ENCODE measurements around the gene PCBP3.

Gene PCBP3

GRCh38 chr21:45918011-45918410 is 274.5 kb downstream of the PCBP3 start:
- DNase-seq (ENCODE audit: extremely low read depth in 1 of 2, low read depth in 1 of 2) = no peak

GRCh38 chr21:45918835-45919447 is 275.4 kb downstream of the PCBP3 start:
- no peak for DNase-seq (ENCODE audit: extremely low read depth in 1 of 2, low read depth in 1 of 2)

GRCh38 chr21:45919593-45919992 is 276.1 kb downstream of the PCBP3 start:
- no peak for DNase-seq (ENCODE audit: extremely low read depth in 1 of 2, low read depth in 1 of 2)

DNA sequence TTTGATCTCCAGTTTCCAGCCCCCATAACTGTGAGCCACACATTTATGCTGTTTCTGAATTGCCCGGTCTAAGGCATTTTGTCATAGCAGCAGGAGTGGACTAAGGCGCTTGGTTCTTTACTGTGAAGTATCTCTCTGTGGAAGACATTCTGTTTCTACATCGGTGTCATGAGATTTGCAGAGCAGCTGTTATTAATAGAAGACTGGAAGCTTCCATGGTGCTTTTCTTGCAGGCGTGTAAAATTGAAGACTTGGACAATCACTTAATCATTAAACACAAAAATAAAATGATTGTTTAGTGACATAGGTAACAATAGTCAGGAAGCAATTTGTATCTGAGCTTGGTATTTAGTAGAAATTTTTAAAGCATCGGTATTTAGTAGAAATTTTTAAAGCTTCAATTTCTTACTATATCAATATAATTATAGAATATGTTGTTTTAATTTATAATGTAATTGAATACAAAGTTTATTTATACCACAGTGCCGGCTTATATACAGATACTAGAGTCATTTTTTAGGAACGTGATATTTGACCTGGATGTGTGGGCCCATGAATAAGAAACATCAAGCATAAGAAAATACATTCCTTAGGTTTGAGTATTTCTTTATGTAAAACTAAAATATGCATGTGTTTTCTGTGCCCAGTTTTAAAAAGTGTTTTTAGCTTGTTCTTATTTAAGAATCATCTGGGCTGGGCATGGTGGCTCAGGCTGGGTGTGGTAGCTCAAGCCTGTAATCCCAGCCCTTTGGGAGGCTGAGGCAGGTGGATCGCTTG is 277.5 kb downstream of the PCBP3 start:
- DNase-seq (ENCODE audit: extremely low read depth in 1 of 2, low read depth in 1 of 2) = no peak

- DNase-seq (ENCODE audit: extremely low read depth in 1 of 2, low read depth in 1 of 2) = no peak
Measured at GRCh38 chr21:45921917-45922316, 278.4 kb downstream of the PCBP3 start.

- no peak for DNase-seq (ENCODE audit: extremely low read depth in 1 of 2, low read depth in 1 of 2)
Measured at GRCh38 chr21:45922648-45923047, 279.1 kb downstream of the PCBP3 start.

DNA sequence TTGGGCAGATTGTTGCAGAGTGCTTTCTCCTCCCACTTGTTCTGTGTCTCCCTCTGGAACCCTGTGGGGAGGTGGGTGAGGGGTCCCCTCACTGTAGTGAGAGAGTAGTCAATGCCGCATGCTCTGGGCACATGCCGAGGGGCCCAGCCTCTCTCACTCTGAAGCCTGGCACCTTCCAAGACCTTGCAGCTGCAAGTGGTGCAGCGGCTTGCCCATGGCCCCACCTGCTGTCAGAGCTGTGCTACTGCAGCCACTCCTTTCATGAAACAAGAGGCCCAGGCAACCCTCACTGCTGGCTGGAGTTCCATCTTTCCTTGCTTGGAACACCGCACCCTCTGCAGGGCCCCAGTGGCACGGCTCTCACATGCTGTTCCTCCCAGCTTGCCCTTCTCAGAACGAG is 279.6 kb downstream of the PCBP3 start:
- DNase-seq (ENCODE audit: extremely low read depth in 1 of 2, low read depth in 1 of 2) = peak; percentile 42 to 46

GRCh38 chr21:45926281-45926680 is 282.8 kb downstream of the PCBP3 start:
- no peak for DNase-seq (ENCODE audit: extremely low read depth in 1 of 2, low read depth in 1 of 2)

DNA sequence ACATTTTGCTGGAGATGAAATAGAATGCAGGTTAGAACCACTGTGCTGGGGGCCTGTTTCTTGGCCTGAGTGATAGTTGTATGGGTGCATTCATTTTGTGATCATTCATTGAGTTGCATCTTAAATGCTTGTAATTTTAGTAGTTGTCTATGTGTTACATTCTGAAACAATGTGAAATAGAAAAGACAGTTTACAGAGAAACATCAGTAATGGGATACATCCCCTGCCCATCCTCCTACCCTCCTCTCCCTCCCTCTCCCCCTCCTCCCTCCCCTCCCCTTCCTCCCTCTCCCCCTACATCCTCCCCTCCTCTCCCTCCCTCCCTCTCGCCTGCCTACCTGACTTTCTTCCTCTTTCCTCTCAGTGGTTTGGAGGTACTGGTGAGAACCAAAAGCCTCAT is 283.5 kb downstream of the PCBP3 start:
- DNase-seq (ENCODE audit: extremely low read depth in 1 of 2, low read depth in 1 of 2) = no peak

DNA sequence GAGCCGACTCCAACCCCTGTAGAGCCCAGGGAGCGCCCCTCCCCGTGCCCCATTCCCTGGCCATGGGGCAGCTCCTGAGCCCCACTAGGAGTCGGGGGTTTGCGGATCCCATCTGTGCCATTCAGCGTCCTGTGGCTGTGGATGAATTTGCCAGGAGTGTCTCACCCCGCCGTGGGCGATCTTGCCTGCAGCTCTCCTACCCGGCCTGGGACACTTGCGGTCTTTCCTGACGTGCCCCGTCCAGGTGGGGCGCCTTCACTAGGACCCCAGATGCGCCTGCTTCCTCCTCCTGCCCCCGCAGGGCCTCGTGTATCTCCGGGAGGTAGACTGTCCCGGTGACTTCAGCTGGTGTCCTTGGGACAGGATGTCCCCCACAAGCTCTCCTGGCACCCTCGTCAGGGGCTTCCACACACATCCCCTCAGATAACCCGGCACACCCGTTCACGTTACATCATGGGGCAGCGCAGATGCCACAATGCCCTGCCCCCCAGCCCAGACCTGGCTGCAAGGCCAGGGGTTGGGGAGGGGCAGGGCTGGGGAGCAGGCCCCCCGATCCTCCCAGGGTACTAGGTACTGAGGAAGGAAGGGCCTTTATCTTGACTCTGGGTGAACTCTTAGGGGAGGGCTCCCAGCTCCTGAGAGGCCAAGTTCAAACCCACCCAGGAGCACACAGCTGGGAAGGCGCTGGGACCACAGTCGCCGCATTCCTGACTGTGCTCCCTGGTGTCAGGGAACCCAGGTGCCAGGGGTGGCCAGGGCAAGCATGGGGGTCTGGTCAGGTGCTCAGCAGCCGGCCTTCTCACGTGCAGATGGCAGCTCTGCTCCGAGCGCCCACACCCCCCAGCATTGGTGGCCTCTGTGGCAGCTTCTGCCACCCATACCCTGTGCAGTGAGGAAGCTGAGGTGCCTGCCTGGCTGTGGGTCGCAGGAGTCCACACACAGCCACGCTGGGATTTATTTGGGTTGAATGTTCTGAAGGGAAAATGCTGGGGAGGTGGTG is 284.6 kb downstream of the PCBP3 start:
- DNase-seq (ENCODE audit: extremely low read depth in 1 of 2, low read depth in 1 of 2) = no peak

- DNase-seq (ENCODE audit: extremely low read depth in 1 of 2, low read depth in 1 of 2) = no peak
Measured at GRCh38 chr21:45929449-45929848, 285.9 kb downstream of the PCBP3 start.

DNA sequence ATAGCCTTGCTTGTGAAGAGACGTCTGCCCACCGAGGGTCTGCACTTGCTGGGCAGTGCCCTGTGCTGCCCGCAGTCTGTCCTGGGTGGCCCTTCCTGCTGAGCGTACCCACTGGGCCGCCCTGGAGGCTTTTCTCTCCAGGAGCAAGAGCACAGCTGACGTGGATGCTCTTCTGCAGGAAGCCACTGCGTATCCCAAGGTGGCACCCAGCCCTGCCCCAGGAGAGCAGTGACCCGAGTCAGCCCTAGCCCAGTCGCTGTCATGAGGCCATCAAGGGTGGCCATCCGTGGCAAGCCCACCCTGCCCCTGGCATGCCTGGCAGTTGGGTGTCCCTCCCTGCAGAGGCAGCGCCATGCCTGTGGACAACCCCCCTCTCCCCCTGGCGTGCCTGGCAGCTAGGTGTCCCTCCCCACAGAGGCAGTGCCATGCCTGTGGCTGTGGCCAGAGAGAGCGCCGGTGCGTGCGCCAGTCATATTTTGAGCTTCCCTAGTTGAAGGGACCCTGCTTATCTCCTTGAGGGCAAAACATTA is 286.8 kb downstream of the PCBP3 start:
- DNase-seq (ENCODE audit: extremely low read depth in 1 of 2, low read depth in 1 of 2) = no peak

- DNase-seq (ENCODE audit: extremely low read depth in 1 of 2, low read depth in 1 of 2) = no peak
Measured at GRCh38 chr21:45930792-45931191, 287.3 kb downstream of the PCBP3 start.

DNA sequence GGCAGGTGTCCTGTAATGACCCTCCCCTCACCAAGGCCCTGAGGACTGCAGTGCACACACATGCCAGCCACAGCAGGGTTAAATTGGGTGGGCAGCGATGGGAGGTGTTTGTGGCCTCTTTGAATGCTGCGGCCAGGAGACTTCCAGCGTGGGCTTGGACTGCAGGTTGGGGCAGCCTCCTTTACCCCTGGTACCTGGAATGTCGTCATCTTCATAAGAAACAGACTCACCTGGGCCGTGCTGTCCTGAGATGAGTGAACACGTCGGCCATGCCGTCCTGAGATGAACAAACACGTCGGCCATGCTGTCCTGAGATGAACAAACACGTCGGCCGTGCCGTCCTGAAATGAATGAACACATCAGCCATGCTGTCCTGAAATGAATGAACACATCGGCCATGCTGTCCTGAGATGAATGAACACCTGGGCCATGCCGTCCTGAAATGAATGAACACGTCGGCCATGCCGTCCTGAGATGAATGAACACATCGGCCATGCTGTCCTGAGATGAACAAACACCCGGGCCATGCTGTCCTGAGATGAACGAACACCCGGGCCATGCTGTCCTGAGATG is 288.0 kb downstream of the PCBP3 start:
- DNase-seq (ENCODE audit: extremely low read depth in 1 of 2, low read depth in 1 of 2) = no peak

GRCh38 chr21:45932922-45933502 is 289.5 kb downstream of the PCBP3 start:
- DNase-seq (ENCODE audit: extremely low read depth in 1 of 2, low read depth in 1 of 2) = no peak

DNA sequence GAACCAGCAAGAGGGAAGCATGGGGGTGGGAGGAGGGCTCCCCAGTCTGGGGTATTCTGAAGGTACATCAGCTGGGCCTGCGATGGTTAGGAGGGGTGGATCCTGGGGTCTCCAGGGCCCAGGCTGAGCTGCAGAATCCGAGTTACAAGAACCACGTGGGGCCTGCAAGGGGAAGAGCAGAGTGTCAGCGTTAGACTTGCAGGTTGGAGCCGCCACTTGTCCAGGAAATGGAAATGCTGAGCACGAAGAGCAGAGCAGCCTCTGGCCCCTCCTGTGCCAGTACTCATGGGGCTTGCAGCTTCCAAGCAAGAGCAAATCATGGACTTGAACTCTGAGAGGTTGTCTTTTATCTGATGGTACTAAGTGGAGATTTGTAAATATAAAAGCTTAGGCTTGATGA is 290.6 kb downstream of the PCBP3 start:
- no peak for DNase-seq (ENCODE audit: extremely low read depth in 1 of 2, low read depth in 1 of 2)

- no peak for DNase-seq (ENCODE audit: extremely low read depth in 1 of 2, low read depth in 1 of 2)
Measured at GRCh38 chr21:45934554-45934953, 291.0 kb downstream of the PCBP3 start.

GRCh38 chr21:45935628-45936027 is 292.1 kb downstream of the PCBP3 start:
- DNase-seq (ENCODE audit: extremely low read depth in 1 of 2, low read depth in 1 of 2) = no peak

GRCh38 chr21:45937721-45938452 is 294.4 kb downstream of the PCBP3 start:
- DNase-seq (ENCODE audit: extremely low read depth in 1 of 2, low read depth in 1 of 2) = no peak

GRCh38 chr21:45938453-45938755 is 294.9 kb downstream of the PCBP3 start:
- DNase-seq (ENCODE audit: extremely low read depth in 1 of 2, low read depth in 1 of 2) = no peak
